22Rv1 (cell line): ENCODE measurements around the gene PIK3C3.

Experiments
- CTCF ChIP-seq: fragments of 450-650 bp; IDR thresholded peaks from 2 replicates; pipeline ENCODE4 v1.5.1; 2017; ENCODE audit warnings: mild to moderate bottlenecking
- ZFX ChIP-seq: fragments of 450-650 bp; IDR thresholded peaks from 2 replicates; pipeline ENCODE4 v1.6.1; 2017; ENCODE audit warnings: antibody characterized with exemption, borderline replicate concordance

DNA sequence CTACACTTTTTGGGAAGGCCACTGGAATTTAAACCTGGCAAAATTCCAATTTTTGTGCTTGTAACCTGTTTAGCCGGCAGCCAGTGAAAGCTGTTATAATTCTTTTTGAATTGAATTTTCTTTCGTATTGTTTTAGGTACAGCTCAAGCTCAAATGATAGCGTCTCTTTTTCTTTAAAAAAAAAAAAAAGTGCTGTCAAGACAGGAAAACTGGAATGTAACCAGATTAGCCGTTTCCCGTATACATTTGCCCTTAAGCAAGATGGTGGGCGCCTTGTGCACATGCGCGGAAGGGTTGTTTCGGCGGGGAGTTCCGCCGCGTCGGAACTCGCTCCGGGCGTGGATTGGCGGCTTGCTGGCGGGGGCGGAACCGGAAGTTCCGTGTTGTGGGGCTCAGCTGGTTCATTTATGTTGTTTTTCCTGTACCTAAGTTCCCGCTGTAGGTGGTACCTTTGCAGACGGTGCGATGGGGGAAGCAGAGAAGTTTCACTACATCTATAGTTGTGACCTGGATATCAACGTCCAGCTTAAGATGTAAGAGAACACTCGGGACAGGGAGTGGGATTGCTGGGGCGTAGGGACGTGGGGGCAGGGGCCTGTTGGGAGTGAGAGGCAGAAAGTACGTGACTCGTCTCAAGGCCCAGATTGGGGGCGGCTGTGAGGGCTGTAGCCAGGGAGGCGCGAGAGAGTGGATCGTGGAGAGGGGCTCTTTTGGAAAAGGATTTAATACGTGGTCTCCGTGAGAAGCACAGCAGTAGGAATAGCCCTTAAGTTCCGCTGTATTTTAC is at the start of gene PIK3C3:
- TF ChIP-seq CTCF: no peak
- TF ChIP-seq ZFX: no peak
